GM19238 (cell line): ENCODE data around the gene HYDIN.
A peak's percentile ranks its signal among the peaks of the same experiment; 100 is the strongest.

Experiments
- DNase-seq: peaks from one replicate; pipeline ENCODE4 v3.0.0; 2011; ENCODE audit warnings: low spot score; ENCODE audit not compliant: insufficient read length

Gene HYDIN

DNA sequence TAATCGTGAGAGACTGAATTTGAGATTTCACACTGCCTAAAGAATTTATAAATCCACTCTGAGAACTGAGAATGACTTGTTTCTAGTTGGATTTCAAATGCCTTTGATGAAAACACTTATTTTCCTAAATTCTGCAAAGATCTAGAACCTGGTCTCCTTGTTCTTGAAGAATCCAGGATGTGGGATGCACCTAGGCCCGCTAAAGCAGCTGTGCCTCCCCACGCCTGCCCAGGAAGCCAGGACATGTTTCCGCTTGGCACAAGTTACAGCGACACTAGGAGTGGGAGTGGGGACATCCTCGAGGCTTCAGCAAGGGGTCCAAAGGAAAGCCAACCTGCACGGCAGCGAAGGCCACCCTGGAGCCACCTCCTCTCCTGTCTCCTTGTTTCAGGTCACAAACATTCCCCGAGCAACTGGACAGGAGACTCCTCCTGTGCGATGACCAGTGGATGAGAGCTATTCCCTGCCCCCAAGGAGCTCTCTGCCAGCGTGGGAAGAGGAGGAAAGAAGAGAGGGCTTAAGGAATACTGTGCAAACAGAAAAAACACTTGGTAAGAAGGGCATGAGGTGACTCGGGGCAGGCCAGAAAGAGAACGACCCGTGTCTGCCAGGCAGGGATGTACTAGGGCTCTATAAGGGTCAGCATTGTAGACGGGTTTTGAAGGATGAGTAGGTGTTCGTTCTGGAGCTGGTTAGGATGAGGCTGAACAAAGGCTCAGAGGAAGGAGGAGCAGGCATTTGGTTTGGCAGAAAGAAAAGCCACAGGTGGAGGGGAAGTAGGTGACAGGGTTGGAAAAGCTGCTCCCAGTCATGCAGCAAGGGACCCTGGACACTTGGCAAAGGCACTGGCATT lies 440.7 kb downstream of the HYDIN start:
- no peak for DNase-seq

DNA sequence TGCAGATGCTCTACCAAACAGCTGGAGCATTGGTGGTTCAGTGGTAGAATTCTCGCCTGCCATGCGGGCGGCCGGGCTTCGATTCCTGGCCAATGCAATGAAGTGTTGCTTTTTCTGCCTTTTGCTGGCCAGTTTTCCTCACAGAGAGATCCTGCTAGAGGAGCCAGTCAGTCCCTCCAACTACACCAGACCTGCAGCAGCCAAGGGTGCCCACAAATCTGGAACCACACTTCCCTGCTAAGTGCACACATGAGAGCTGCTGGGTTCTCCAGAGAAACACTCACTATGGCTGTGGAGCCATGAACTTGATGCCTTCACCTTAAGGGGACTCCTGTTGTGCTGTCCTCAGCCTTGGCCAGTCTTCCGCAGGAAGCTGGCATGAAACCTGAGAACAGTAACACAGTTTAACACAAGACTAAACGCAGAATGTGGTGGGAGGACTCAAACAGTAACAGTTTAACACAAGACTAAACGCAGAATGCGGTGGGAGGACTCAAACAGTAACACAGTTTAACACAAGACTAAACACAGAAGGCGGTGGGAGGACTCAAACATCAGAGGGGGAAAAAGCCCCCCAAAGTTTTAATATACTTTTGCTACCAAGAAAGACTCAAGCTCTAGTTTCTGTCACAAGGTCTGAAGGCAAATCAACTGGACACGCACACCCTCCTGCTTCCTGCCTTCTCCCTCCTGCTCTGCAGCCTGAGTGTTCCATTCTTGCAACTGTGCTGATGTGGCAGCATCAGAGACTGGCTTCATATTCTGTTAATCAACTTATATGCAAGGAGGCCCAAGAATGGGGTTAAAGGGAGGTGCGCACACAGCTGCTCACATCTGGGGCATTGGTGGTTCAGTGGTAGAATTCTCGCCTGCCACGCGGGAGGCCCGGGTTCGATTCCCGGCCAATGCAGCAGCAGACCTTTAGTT lies 441.6 kb downstream of the HYDIN start:
- no peak for DNase-seq

DNA sequence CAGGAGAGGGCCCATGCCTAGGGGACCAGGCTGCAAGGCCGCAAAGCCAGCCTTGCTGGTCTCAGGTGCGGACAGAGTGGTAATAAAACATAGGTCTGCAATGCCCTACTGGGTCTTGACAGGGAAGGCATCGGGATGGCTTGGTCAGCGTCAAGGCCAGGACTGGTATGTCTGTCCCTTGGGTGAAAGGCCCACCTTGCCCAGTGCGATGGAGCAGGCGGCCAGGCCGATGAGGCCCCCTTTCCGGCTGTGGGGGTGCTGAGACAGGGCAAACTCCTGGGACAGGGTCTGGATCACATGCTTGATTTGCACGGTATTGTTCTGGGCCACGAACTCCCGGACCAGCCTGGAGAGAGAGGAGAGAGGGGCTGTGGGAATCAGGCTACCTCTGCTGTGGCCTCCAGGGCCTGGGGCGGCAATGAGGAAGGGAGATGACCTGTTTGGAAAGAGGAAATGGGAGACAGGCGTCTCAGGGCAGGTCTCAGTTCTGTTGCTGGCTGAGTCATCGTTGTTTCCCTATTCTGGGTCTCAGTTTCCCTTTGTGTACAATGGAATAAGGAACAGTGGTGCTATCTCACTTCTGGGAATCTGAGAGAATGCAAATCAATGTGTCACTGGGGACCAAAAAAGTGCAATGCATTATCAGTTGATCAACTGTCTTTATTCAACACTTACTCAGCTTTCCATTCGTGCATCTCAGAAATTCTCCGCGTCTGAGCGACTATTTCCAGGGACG lies 444.3 kb downstream of the HYDIN start:
- DNase-seq, result no peak

DNA sequence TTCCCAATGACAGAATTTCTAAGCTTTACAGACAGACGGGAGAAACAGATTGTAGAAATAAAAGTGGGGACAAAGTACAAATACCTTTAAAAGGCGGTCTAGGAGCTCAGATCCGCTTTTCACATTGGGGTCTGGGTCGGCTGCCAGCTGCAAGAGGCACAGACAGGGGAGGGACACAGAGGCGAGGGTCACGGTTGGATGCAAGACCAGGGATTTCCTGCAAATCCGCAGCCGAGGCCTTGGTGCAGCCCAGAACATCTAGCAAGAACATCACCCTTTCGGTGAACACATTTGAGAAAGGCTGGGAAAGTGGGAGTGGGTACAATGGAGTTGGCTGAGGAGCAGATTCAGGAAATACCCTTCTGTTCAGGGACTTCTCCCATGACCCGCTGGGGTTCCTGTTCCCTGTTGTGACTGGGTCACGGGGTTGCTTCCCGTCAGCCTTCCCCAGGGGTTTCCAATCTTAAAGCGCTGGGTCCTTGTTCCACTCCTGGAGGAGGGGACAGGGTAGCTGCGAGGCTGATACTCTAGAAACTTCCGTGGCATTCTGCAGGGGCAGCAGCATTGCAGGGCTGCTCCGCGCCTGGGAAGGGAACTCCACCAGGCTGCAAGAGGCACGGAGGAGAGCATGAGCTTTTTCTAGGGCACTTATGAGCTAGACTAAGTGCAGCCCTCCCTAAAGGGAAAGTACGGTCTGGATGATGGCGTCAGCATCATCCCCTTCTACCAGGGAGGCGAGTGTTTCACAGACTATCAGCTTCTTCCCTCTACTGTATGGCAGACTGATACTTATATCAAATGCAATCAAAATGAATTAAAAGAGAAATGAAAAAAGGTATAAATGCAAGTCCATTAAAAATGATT lies 445.6 kb downstream of the HYDIN start:
- DNase-seq, result no peak

DNA sequence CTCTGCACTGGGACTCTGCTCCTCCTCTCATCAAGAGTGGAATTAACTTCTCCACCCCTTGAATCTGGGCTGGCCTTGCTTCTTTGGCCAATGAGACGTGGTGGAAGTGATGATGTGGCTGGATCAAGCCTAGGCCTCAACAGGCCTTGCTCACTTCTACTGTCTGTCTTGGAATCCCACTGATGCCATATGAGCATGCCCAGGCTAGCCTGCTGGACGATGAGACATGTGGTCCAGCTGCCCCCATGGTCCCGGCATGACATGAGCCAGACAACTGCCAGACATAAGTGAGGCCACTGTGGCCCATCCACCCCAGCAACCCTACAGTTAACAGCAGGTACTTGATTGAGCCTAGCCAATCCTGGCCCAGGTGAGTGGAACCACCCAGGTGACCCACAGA lies 448.3 kb downstream of the HYDIN start:
- DNase-seq, result no peak

DNA sequence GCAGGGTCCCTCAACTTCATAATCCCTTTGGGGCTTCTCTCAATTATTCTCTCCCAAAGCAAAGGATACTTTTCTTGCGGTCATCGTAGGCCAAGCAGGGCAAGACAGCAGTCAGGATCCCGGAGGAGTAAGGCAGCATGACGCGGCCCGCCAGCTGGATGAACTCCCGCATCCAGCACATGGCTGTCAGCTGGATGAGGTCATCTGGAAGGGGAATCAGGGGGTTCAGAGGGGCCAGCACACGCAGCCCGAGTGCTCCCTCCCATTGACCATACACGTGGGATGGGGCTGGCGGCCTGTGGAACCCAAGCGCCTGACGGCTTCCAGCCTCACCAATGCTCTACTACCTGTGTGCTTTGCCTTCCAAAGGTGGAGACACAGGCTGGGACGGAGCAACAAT lies 448.7 kb downstream of the HYDIN start:
- no peak for DNase-seq

DNA sequence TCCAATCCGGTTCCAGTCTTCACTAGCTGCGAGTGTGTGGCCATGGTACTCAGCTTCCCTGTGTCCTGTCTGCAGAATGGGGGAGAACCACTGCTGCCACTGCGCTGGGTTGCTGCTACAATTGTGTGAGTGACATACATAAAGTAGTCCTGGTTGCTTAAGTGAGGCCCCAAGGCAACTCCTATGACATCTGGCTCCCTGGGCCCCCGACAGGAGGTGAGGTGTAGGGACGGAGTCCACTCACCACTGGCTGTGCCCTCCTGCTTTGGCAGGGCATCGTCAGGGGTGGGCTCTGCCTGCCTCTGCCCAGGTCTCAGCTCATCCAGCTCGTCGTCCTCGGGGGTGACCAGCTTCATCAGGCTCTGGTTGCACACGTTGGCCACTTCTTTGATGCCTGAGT lies 450.0 kb downstream of the HYDIN start:
- DNase-seq, result no peak

DNA sequence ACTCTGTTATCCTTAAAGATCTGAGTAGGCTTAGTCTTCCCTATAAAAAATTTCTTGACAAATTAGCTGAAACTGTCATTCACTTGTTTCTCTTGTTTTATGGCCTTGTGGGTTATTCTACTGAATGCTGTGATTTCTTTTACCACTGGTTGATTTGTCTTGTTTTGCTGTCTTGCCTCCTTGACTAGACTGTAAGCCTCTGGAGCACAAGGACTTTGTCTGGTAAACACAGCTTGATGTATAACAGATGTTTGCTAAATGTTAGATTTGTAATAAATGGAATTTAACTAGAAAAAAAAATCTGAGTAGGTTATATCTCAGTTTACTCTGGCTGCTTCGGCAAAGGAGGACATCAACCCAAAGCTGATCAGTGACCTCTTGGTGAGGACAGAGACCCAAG lies 451.2 kb downstream of the HYDIN start:
- no peak for DNase-seq

DNA sequence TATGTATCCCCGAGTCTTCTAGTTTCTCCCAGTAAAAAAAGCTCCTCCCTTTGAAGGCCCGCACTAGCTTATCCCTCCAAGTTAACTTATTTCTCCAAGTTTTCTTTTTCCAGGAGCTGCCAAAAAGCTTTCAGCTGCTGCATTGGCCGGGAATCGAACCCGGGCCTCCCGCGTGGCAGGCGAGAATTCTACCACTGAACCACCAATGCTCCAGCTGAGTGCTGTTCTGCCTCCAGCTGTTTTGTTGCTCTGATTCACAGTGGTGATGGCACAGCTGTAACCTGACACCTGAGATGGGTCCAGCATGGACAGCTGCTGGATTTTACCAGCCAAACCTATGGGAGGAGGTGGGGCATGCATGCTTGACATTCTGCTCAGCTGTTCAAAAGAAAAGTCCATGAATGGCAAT lies 451.6 kb downstream of the HYDIN start:
- DNase-seq, result no peak

DNA sequence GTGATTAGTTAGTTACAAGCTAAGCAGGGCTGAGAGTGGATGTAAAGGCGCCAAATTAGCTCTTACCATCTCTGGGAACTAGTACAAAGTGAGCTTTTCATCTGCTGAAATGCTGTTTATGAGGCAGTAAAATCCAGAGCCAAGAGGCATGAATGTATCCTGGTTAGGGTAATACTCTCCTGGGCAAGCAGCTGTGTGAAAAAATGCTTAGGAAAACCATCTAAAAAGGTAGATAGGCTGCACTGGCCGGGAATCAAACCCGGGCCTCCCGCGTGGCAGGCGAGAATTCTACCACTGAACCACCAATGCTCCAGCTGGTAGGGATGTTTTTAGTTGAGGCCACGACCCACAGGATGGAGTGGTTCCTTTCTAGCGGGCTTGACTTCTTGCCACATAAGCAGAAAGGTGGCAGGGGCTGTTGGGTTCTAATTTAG lies 452.5 kb downstream of the HYDIN start:
- no peak for DNase-seq

DNA sequence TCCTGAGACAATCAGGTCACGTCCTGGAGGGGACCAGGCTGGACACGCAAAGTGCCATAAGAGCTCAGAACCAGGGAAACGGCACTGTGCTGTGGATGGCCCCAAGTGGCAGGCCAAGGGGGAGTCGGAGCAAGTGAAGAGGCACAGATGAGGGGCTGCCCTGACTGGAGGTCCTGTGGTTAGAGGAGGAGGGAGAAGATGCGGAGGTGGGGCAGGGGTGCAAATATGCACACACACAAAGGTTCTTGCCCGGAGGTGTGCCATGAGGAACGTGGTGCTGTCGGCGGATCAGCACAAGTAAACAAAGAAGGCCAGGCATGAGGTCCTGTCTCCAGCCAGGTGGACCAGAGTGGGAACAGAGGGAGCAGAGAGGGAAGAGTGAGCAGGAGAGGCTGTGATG lies 453.0 kb downstream of the HYDIN start:
- no peak for DNase-seq

DNA sequence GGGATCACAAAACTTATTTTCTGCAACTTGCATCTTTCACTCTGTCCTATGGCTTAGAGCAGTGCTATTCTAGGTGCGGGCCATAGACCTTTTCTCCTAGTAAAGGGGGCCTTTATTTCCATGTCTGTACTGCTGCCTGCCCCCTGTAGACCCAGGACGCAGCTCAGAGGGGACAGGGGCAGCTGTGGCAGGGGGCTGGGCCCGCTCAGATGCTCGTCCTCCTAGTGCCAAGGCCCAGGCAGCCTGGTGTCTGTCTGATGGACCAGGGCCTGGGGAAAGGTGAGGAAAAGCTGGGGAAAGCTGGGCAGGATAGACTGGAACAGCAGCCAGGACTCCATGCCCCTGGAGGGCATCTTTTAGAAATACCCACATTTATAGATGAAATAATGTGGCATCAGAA lies 455.1 kb downstream of the HYDIN start:
- no peak for DNase-seq

DNA sequence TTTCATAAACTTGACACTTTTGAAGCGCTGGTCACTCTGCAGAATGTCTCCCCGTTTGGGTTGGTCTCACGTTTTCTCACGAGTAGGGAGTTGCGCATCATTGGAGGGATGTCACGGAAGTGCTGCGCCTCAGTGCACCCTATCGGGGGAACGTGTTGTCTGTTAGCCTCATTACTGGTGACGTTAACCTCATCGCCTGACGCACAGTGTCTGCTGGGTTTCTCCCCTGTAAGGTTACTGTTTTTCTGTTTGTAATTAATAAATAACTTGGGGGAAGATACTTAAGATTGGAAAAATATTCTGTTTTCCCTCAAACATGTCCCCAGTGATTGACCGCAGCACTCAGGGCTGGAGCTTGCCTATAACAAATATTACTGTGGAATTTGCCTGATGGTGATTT lies 456.3 kb downstream of the HYDIN start:
- no peak for DNase-seq

DNA sequence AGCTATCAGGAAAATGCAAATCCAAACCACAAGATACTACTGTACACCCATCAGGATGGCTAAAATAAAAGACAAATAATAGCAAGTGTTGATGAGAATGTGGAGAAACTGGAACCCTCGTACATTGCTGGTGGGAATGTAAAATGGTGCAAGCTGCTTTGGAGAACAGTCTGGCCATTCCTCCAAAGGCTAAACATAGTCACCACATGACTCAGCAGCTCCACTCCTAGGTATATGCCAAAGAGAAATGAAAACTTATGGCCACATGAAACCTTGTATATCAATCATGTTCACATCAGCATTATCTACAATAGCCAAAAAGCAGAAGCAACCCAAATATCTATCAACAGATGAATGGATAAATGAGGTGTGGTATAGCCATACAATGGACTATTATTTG lies 458.0 kb downstream of the HYDIN start:
- no peak for DNase-seq

DNA sequence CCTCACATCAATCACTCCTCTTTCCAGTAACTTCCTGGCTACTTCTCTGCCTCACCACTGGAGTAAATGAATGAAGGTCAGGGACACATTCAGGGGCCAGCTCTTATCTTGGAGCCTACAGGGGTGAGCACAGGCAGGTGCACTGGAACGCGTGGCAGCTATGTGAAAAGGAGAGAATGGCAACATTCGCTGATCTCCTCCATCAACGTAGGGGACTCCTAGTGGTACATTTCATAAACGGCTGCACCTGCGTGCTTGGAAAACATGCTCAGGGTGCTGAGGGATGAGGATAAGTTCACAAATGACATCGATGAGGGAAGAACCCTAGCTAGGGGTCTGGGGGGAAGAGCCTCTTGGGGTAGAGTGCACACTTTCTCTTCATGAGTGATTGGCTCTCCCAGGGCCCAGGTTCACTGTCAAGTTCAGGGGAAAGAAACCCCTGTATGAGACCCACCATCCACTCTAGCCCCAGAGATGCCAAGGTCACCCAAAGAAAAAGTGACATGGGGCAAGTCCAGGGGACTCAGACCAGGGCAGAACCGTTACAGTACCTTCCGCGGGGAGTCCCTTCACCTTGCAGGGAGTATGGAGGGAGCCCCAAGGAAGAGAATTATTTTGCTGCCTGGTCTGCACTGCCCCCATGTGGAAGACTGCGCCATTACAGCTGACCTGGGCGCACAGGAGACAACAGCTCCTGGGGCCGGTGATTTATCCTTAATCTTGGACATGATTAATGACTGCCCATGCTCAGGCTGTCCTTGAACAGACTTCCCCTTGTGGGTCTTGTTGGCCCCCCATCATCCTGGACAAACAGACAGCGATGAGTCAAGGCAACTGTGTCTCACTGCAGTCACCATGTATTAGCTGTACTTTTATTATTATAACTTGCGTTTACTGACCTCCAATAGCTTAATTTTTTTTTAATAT lies 459.6 kb downstream of the HYDIN start:
- DNase-seq, result peak; percentile 59

DNA sequence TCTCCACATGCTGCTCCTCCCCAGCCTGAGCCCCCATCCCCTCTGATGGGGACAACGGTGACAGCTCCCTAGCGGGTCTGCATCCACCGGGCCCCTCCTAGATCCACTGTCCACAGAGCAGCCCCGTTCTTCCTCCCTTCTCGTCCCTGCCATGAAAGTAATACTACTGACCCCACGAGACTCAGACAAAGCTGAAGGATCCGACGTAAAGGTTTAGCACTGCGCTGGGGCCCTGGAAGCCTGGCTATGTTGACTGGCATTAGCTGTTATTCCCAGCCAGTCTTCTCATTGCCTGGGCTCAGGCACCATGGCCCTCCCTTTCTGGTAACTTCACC lies 460.3 kb downstream of the HYDIN start:
- DNase-seq, result no peak

DNA sequence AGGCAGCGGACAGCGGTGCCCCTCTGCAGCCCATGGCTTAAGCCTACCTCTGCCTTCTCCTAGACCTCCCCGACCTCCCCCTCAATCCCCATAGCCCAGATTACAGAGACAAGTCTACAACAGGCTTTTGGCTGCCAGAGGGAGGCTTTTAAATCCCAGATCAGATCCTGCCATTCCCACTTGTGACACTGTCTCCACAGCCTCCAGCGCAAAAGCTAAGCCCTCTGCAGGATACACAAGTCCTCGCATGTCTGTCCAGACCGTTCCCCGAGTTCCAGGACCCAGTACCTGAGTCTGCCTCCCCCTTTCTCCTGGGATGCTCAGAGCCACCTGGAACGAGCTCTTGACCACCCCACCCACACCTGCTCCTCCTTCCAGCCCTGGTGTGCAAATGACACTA lies 460.8 kb downstream of the HYDIN start:
- DNase-seq, result no peak

DNA sequence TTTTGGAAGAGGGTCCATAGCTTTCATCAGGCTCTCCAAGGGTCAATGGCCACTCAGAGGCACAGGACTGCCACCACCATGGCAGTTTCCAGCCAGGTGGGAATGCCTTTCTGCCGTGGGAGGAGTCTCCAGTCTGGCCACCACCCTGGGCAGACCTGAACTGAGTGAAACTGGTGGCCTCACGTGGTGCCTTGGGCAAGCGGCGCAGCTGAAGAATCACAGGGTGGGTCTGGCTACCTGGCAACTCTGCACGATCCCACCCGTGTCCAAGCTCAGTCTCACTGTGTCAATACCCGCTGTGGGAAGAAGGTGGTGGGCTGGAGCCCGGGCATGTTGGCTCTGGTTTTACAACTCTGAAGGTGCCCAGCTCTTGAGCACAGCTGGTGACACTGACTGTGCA lies 461.4 kb downstream of the HYDIN start:
- no peak for DNase-seq

DNA sequence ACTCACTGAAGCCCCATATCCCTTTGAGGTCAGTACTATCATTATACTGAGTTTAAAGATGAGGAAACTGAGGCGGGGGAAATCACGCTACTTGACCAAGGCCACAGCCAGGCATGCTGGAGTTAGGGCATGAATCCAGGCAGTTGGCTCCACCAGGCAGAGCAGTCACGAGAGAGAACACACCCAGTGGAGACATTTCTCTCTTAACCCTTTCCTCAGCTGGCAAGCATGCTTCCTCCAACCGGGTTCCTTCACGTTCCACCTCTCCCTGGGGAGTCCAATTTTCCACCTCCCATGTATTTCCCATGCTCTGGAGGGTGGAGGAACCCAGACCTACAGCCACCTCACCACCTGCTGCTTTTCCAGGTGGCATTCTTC lies 462.3 kb downstream of the HYDIN start:
- no peak for DNase-seq
